ENCODE measurements around the gene NOTCH3. TPM values are rescaled to one million over a fixed set of nuclear protein-coding genes. Genes with fewer than 3 reads are reported as not detected.

NOTCH3 gene
- total RNA-seq, 1 donor from 2014 or later, result 149 TPM

- ATAC-seq, result no peak
Observed at GRCh38 chr19:15159251-15159650, 41.5 kb downstream of the NOTCH3 start.

- no peak for ATAC-seq
Observed at GRCh38 chr19:15156391-15156790, 44.4 kb downstream of the NOTCH3 start.

GRCh38 chr19:15155296-15155695, 45.5 kb downstream of the NOTCH3 start:
- no peak for ATAC-seq

- ATAC-seq, result peak; percentile 63
Observed at GRCh38 chr19:15154002-15154612, 46.7 kb downstream of the NOTCH3 start.

GRCh38 chr19:15149737-15150136, 51.1 kb downstream of the NOTCH3 start:
- no peak for ATAC-seq

GRCh38 chr19:15147090-15147489, 53.7 kb downstream of the NOTCH3 start:
- no peak for ATAC-seq

- ATAC-seq, result peak; percentile 82
Observed at GRCh38 chr19:15144046-15144646, 56.6 kb downstream of the NOTCH3 start.

- no peak for ATAC-seq
Observed at GRCh38 chr19:15142313-15142712, 58.5 kb downstream of the NOTCH3 start.

- ATAC-seq, result no peak
Observed at GRCh38 chr19:15141143-15141542, 59.7 kb downstream of the NOTCH3 start.

- ATAC-seq, result no peak
Observed at GRCh38 chr19:15138427-15138826, 62.4 kb downstream of the NOTCH3 start.

- no peak for ATAC-seq
Observed at GRCh38 chr19:15137777-15138176, 63.0 kb downstream of the NOTCH3 start.

GRCh38 chr19:15136234-15136954, 64.4 kb downstream of the NOTCH3 start:
- peak; percentile 98 for ATAC-seq

GRCh38 chr19:15129856-15130585, 70.8 kb downstream of the NOTCH3 start:
- ATAC-seq, result peak; percentile 86

- ATAC-seq, result no peak
Observed at GRCh38 chr19:15128162-15128770, 72.5 kb downstream of the NOTCH3 start.

GRCh38 chr19:15126131-15126910, 74.5 kb downstream of the NOTCH3 start:
- no peak for ATAC-seq

- ATAC-seq, result peak; percentile 89
Observed at GRCh38 chr19:15125232-15126067, 75.3 kb downstream of the NOTCH3 start.

GRCh38 chr19:15124572-15125231, 76.1 kb downstream of the NOTCH3 start:
- ATAC-seq, result peak; percentile 16

- no peak for ATAC-seq
Observed at GRCh38 chr19:15123900-15124299, 76.9 kb downstream of the NOTCH3 start.

GRCh38 chr19:15123031-15123890, 77.5 kb downstream of the NOTCH3 start:
- no peak for ATAC-seq

All from esophagus mucosa (tissue), 1 donor.